IMR-90 (cell line): ENCODE results near the gene THRAP3. TPM values are rescaled to one million over a fixed set of nuclear protein-coding genes. Genes with fewer than 3 reads are reported as not detected.

Source experiments
- ATAC-seq: fragments of 200-7000 bp; cut with Tn5 transposase; 2 replicates; pipeline ENCODE4 v1.9.1; 2020; ENCODE audit warnings: low read depth, mild to moderate bottlenecking, moderate library complexity
- BruUV-seq: library from RNA; stranded (reverse); fragments of 400-500 nt; replicated peaks from 2 replicates; lab custom pipeline; 2021; lab: Mats Ljungman, UMichigan
- CTCF ChIA-PET: fragments of 300-600 bp; formaldehyde crosslinking; extraction: SDS; loops from one replicate; lab custom pipeline; 2021; ENCODE audit warnings: antibody characterized with exemption; lab: Yijun Ruan, JAX
- POLR2A ChIA-PET: fragments of 300-600 bp; sonication (Branson Sonifier 250); formaldehyde crosslinking; loops from one replicate; lab custom pipeline; 2022; ENCODE audit warnings: antibody characterized with exemption; ENCODE audit not compliant: unreplicated experiment; lab: Charles Lee
- DNase-seq: peaks from one replicate; pipeline ENCODE4 v3.0.0; 2013
- H2AFZ ChIP-seq: replicated peaks from 2 replicates; pipeline ENCODE3; 2013; ENCODE audit warnings: low read length, mild to moderate bottlenecking; ENCODE audit not compliant: poor library complexity
- H2AK5ac ChIP-seq: 2 replicates; pipeline ENCODE4 v1.6.1; 2013; ENCODE audit warnings: low read depth, low read length, inconsistent platforms
- H2AK9ac ChIP-seq: replicated peaks from 2 replicates; pipeline ENCODE3; 2013; ENCODE audit warnings: mild to moderate bottlenecking, low read depth, low read length, moderate library complexity; ENCODE audit not compliant: poor library complexity
- H2BK120ac ChIP-seq: 2 replicates; pipeline ENCODE4 v1.6.1; 2013; ENCODE audit warnings: low read depth, low read length, inconsistent platforms
- H2BK15ac ChIP-seq: 3 replicates; pipeline ENCODE4 v1.6.1; 2013; ENCODE audit warnings: low read depth, low read length, inconsistent platforms
- H2BK20ac ChIP-seq: 2 replicates; pipeline ENCODE4 v1.6.1; 2013; ENCODE audit warnings: low read depth, mild to moderate bottlenecking, inconsistent platforms, low read length, moderate library complexity
- H2BK5ac ChIP-seq: 2 replicates; pipeline ENCODE4 v1.6.1; 2013; ENCODE audit warnings: mild to moderate bottlenecking, low read depth, low read length, inconsistent platforms; ENCODE audit not compliant: poor library complexity, severe bottlenecking
- H3K14ac ChIP-seq: replicated peaks from 2 replicates; pipeline ENCODE4 v1.6.1; 2013; ENCODE audit warnings: low read depth, low read length, inconsistent platforms
- H3K18ac ChIP-seq: 2 replicates; pipeline ENCODE4 v1.6.1; 2013; ENCODE audit warnings: low read depth, low read length, control low read depth
- H3K23ac ChIP-seq: 2 replicates; pipeline ENCODE4 v1.6.1; 2013; ENCODE audit warnings: low read depth, low read length, inconsistent platforms
- H3K27ac ChIP-seq: 2 replicates; pipeline ENCODE4 v1.5.1; 2013; ENCODE audit warnings: mild to moderate bottlenecking, control low read depth, low read length; ENCODE audit not compliant: insufficient read depth
- H3K27me3 ChIP-seq: 2 replicates; pipeline ENCODE4 v1.6.1; 2013; ENCODE audit warnings: low read length; ENCODE audit not compliant: control insufficient read depth, insufficient read depth
- H3K36me3 ChIP-seq: 2 replicates; pipeline ENCODE4 v1.6.1; 2013; ENCODE audit warnings: low read length, mixed read lengths; ENCODE audit not compliant: control insufficient read depth, insufficient read depth
- H3K4ac ChIP-seq: 2 replicates; pipeline ENCODE4 v1.6.1; 2013; ENCODE audit warnings: low read depth, low read length, inconsistent platforms
- H3K4me1 ChIP-seq: 2 replicates; pipeline ENCODE4 v1.6.1; 2013; ENCODE audit warnings: low read length, mixed read lengths; ENCODE audit not compliant: control insufficient read depth, insufficient read depth
- H3K4me2 ChIP-seq: 2 replicates; pipeline ENCODE4 v1.6.1; 2013; ENCODE audit warnings: low read depth, mild to moderate bottlenecking, control low read depth, low read length, moderate library complexity
- H3K4me3 ChIP-seq: 2 replicates; pipeline ENCODE4 v1.5.1; 2013; ENCODE audit warnings: low read depth, mild to moderate bottlenecking, control low read depth, low read length, moderate library complexity; ENCODE audit not compliant: insufficient read depth
- H3K56ac ChIP-seq: 2 replicates; pipeline ENCODE4 v1.6.1; 2013; ENCODE audit warnings: low read length, inconsistent platforms; ENCODE audit not compliant: insufficient read depth; ENCODE audit errors: extremely low read depth
- H3K79me1 ChIP-seq, 2 experiments: 2 replicates each; pipeline ENCODE4 v1.6.1; 2013; ENCODE audit warnings: low read length in 2 of 2, inconsistent platforms in 1 of 2, low read depth in 1 of 2
- H3K9ac ChIP-seq: 2 replicates; pipeline ENCODE4 v1.6.1; 2013; ENCODE audit warnings: low read depth, low read length, control low read depth
- H3K9me1 ChIP-seq: 2 replicates; pipeline ENCODE4 v1.6.1; 2013; ENCODE audit warnings: low read length, inconsistent platforms; ENCODE audit not compliant: insufficient read depth
- H3K9me3 ChIP-seq: 2 replicates; pipeline ENCODE4 v1.6.1; 2013; ENCODE audit warnings: low read length; ENCODE audit not compliant: control insufficient read depth, insufficient read depth
- H4K20me1 ChIP-seq: 2 replicates; pipeline ENCODE4 v1.6.1; 2013; ENCODE audit warnings: low read length, inconsistent platforms; ENCODE audit not compliant: insufficient read depth
- H4K5ac ChIP-seq: 2 replicates; pipeline ENCODE4 v1.6.1; 2013; ENCODE audit warnings: mild to moderate bottlenecking, low read depth, low read length, control low read depth
- H4K8ac ChIP-seq, 2 experiments: 2 replicates each; pipeline ENCODE4 v1.6.1; 2013; ENCODE audit warnings: low read depth in 2 of 2, low read length in 2 of 2, control low read depth in 1 of 2, inconsistent platforms in 1 of 2
- H4K91ac ChIP-seq: 2 replicates; pipeline ENCODE4 v1.6.1; 2013; ENCODE audit warnings: low read depth, low read length, inconsistent platforms; ENCODE audit not compliant: insufficient read depth
- BHLHE40 ChIP-seq: fragments of 150-350 bp; IDR thresholded peaks from 2 replicates; pipeline ENCODE4 v1.6.1; 2016; ENCODE audit warnings: mild to moderate bottlenecking, low read depth, low read length
- CEBPB ChIP-seq: IDR thresholded peaks from 2 replicates; pipeline ENCODE4 v1.6.1; 2012; ENCODE audit warnings: low read depth, low read length, improper control_type of control experiment
- CHD1 ChIP-seq: IDR thresholded peaks from 2 replicates; pipeline ENCODE4 v1.6.1; 2012; ENCODE audit warnings: low read depth, low read length, improper control_type of control experiment
- FOS ChIP-seq: fragments of 150-350 bp; IDR thresholded peaks from 2 replicates; pipeline ENCODE4 v1.6.1; 2016; ENCODE audit warnings: low read depth, low read length
- MAFK ChIP-seq: IDR thresholded peaks from 2 replicates; pipeline ENCODE4 v1.6.1; 2012; ENCODE audit warnings: low read depth, low read length, improper control_type of control experiment
- MAZ ChIP-seq: IDR thresholded peaks from 2 replicates; pipeline ENCODE4 v1.6.1; 2012; ENCODE audit warnings: low read depth, mild to moderate bottlenecking, low read length, improper control_type of control experiment, moderate library complexity, borderline replicate concordance
- MXI1 ChIP-seq: IDR thresholded peaks from 2 replicates; pipeline ENCODE4 v1.6.1; 2012; ENCODE audit warnings: low read depth, mild to moderate bottlenecking, low read length, moderate library complexity, borderline replicate concordance
- NFE2L2 ChIP-seq: fragments of 150-350 bp; IDR thresholded peaks from 2 replicates; pipeline ENCODE4 v1.6.1; 2016; ENCODE audit warnings: low read depth, mild to moderate bottlenecking, low read length
- POLR2A ChIP-seq: IDR thresholded peaks from 2 replicates; pipeline ENCODE4 v1.6.1; 2012; ENCODE audit warnings: mild to moderate bottlenecking, low read depth, low read length
- RAD21 ChIP-seq: IDR thresholded peaks from 2 replicates; pipeline ENCODE4 v1.6.1; 2012; ENCODE audit warnings: low read length, improper control_type of control experiment
- RCOR1 ChIP-seq: IDR thresholded peaks from 2 replicates; pipeline ENCODE4 v1.6.1; 2012; ENCODE audit warnings: mild to moderate bottlenecking, low read length, improper control_type of control experiment; ENCODE audit not compliant: insufficient replicate concordance
- RFX5 ChIP-seq: IDR thresholded peaks from 2 replicates; pipeline ENCODE4 v1.8.0; 2012; ENCODE audit warnings: low read depth, mild to moderate bottlenecking, low read length, moderate library complexity
- SMC3 ChIP-seq: fragments of 150-350 bp; IDR thresholded peaks from 2 replicates; pipeline ENCODE4 v1.6.1; 2016; ENCODE audit warnings: low read depth, mild to moderate bottlenecking, antibody characterized with exemption, low read length, moderate library complexity
- WGBS, 2 experiments: methylation state at CpG; one replicate each; pipeline versions ENCODE4 v1.1.5 to v1.1.7; 2013; ENCODE audit warnings: missing lambda C conversion rate in 2 of 2; ENCODE audit not compliant: insufficient read length in 1 of 2; ENCODE audit errors: extremely low coverage in 2 of 2; 5-methylcytosine and 5-hydroxymethylcytosine counted together
- dilution Hi-C: fragments of 300-500 bp; cut with HindIII; formaldehyde crosslinking; loops from one replicate; pipeline ENCODE4 v1.14.3; 2018; ENCODE audit warnings: low sequenced_read_pairs; ENCODE audit not compliant: unreplicated experiment
- in situ Hi-C: fragments of 300-500 bp; cut with MboI; formaldehyde crosslinking; loops from 3 replicates; pipeline ENCODE4 v1.14.3; 2019; ENCODE audit warnings: low sequenced_read_pairs, inconsistent platforms, mixed read lengths
- intact Hi-C: fragments of 100-400 bp; cut with micrococcal nuclease; formaldehyde crosslinking; loops from 2 replicates; pipeline ENCODE4 v1.10.0; 2022
- polyA plus RNA-seq, 3 experiments: library from polyadenylated mRNA; depleted of rRNA; stranded (reverse); fragments of >200 nt; gene quantifications; 2 replicates each; pipeline ENCODE4 v1.2.3, GENCODE V29; 2012; ENCODE audit warnings: low replicate concordance in 1 of 3
- total RNA-seq: library from RNA; depleted of rRNA; stranded (reverse); fragments of >200 nt; gene quantifications from 2 replicates; pipeline ENCODE4 v1.2.3, GENCODE V29; 2012
- TF ChIP-seq, protein P1 (sequence below): conservative IDR thresholded peaks from 2 replicates; pipeline ENCODE4 v1.5.1; 2012; ENCODE audit warnings: mild to moderate bottlenecking, low read depth, low read length, improper control_type of control experiment
- TF ChIP-seq, protein P2 (sequence below): fragments of 150-350 bp; IDR thresholded peaks from 2 replicates; pipeline ENCODE4 v1.6.1; 2017; ENCODE audit warnings: mild to moderate bottlenecking, antibody characterized with exemption, low read length, low read depth
- TF ChIP-seq, protein P3 (sequence below): fragments of 150-350 bp; IDR thresholded peaks from 2 replicates; pipeline ENCODE4 v1.6.1; 2016; ENCODE audit warnings: low read depth, mild to moderate bottlenecking, low read length, moderate library complexity, borderline replicate concordance

THRAP3 gene
- total and polyA plus RNA-seq, 2 of the 4 experiments (the other 2 are of a cell fraction): 60.6 to 66.5 TPM

DNA sequence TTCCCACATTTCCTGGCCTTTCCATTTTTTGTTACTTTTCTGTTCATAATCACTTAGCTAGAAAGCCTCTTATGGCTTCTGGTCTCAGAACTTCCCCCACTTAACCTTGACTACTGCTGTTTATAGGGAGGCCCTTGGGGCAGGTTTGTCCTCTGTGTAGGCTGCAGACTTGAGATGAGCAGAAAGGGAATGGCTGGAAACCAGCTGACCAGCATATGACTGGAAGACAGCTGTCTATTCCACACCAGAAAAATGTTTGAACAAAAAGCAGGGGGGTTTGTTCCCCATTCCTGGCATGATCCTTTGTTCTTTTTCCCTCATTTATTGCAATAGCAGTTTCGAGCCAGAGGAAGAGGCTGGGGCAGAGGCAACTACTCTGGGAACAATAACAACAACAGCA is 77.0 kb downstream of the THRAP3 start:
- TF ChIP-seq CHD1 (no peak), NFE2L2 (no peak), RAD21 (no peak), MAZ (no peak), MXI1 (no peak), RCOR1 (no peak), RFX5 (no peak), MAFK (no peak), POLR2A (no peak), SMC3 (no peak), FOS (no peak), CEBPB (no peak), BHLHE40 (no peak)
- TF ChIP-seq, protein P1, sequence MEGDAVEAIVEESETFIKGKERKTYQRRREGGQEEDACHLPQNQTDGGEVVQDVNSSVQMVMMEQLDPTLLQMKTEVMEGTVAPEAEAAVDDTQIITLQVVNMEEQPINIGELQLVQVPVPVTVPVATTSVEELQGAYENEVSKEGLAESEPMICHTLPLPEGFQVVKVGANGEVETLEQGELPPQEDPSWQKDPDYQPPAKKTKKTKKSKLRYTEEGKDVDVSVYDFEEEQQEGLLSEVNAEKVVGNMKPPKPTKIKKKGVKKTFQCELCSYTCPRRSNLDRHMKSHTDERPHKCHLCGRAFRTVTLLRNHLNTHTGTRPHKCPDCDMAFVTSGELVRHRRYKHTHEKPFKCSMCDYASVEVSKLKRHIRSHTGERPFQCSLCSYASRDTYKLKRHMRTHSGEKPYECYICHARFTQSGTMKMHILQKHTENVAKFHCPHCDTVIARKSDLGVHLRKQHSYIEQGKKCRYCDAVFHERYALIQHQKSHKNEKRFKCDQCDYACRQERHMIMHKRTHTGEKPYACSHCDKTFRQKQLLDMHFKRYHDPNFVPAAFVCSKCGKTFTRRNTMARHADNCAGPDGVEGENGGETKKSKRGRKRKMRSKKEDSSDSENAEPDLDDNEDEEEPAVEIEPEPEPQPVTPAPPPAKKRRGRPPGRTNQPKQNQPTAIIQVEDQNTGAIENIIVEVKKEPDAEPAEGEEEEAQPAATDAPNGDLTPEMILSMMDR: no peak
- TF ChIP-seq, protein P2, sequence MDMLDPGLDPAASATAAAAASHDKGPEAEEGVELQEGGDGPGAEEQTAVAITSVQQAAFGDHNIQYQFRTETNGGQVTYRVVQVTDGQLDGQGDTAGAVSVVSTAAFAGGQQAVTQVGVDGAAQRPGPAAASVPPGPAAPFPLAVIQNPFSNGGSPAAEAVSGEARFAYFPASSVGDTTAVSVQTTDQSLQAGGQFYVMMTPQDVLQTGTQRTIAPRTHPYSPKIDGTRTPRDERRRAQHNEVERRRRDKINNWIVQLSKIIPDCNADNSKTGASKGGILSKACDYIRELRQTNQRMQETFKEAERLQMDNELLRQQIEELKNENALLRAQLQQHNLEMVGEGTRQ: no peak
- TF ChIP-seq, protein P3, sequence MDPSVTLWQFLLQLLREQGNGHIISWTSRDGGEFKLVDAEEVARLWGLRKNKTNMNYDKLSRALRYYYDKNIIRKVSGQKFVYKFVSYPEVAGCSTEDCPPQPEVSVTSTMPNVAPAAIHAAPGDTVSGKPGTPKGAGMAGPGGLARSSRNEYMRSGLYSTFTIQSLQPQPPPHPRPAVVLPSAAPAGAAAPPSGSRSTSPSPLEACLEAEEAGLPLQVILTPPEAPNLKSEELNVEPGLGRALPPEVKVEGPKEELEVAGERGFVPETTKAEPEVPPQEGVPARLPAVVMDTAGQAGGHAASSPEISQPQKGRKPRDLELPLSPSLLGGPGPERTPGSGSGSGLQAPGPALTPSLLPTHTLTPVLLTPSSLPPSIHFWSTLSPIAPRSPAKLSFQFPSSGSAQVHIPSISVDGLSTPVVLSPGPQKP: no peak
- Histone ChIP-seq H2BK5ac (no peak overlapping the region), H2AK5ac (no peak overlapping the region), H3K4me3 (no peak overlapping the region), H2BK15ac (no peak overlapping the region), H3K56ac (no peak overlapping the region), H4K5ac (no peak overlapping the region), H3K27me3 (no peaks in the 10 kb centered on the region), H3K4me1 (0 out of 2 replicates have a peak, but pooled peaks cover 2% of the 10 kb centered on the region), H3K9me3 (no peaks in the 10 kb centered on the region), H2AFZ (no peak overlapping the region), H3K4ac (no peak overlapping the region), H3K4me2 (no peak overlapping the region), H3K18ac (no peak overlapping the region), H2BK120ac (no peak overlapping the region), H3K9me1 (peaks cover 5% of the 10 kb centered on the region; the same call in 1 of the 2 replicates), H2BK20ac (no peak overlapping the region), H4K20me1 (peaks cover 17% of the 10 kb centered on the region; the same call in 1 of the 2 replicates), H3K79me1 (peaks cover 22 to 57% of the 10 kb centered on the region in 2 experiments), H3K9ac (no peak overlapping the region), H3K36me3 (peaks cover 54% of the 10 kb centered on the region), H4K8ac (no peak overlapping the region), H4K91ac (no peak overlapping the region), H3K14ac (no peak overlapping the region), H3K27ac (no peak overlapping the region), H2AK9ac (no peak overlapping the region), H3K23ac (no peak overlapping the region)
- ChIA-PET CTCF (interaction anchor here (0.8 to 1.6 kb wide), 2 partner anchors 11 to 57 kb away, joined by 3 to 4 read pairs; no protein-coding TSS in a partner anchor), POLR2A (no interaction called here)
- dilution Hi-C loops (no loop called here), intact Hi-C loops (no loop called here), in situ Hi-C loops (no loop called here)
- no peak for ATAC-seq
- no CpG with 5 or more reads among the region's 1 CpG for WGBS, 2 experiments
- BruUV-seq: no TSS peak
- no peak for DNase-seq
